Activated T-helper 9 cell treated with anti-CD3 and anti-CD28 coated beads, Interleukin-2, amount 50 U/mL, for 16 hours (primary cell): ENCODE data around the gene EID3.
"Not testable (repeated sequence)": the region's sequence is repeated elsewhere in the genome, so short reads cannot be mapped to it uniquely, and the experiment has no call there.

ENCODE experiments used
- DNase-seq: peaks from one replicate; pipeline ENCODE4 v3.0.0-alpha.2; 2020; ENCODE audit warnings: low read depth

The EID3 gene

DNA sequence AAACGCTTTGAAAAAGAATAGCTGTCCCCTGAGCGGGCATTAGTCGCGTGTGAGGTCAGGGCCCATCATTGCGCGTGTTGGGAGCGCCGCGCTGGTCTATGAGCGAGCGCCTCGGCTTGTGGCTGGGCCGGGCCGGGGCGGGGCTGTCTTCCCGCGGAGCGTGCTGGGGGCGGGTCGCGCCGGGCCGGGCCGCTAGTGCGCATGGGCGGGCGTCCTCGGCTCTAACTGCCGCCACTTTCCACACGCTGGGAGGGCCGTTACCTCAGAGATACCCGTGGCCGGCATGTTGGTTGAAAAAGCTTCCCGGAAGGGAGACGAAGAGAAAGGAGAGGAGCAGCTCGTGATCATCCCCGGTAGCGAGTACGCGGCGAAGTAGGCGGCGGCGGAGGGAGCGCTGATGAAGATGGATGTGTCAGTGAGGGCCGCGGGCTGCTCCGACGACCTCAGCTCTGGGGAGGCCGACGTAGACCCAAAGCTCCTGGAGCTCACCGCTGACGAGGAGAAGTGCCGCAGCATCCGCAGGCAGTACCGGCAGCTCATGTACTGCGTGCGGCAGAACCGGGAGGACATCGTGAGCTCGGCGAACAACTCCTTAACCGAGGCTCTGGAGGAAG is at the start of gene EID3:
Gene EID3 (plus strand): TSS at position 202 of the 614 bp plus-strand sequence. CDS start 196 bp downstream, at position 398.
- peak; percentile 85 for DNase-seq

DNA sequence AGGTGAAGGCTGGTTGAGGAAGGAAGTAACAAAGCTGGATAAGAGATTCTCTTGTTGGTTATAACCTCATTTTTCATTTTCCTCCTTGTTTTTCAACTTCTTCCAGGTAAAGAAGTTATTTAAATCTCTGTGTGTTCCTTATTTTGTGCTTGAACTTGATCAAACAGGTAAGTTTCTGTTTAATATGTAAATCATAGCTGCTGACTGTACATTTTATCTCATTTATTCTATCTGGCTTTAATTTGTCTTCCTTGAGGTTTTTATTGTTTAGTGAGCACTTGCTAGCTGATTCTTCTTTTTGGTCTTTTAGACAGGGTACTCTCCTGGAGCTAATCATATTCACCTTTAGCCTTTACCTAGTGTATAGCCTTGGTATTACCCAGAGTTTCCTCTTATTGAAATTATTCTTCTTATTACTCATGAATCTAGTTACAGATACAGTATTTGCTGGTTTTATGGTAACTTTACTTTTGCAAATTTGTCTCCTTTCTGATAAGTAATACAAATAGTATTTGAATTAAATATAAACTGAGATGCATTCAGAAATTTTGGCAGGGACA is 45.5 kb upstream of the EID3 start:
- no peak for DNase-seq

DNA sequence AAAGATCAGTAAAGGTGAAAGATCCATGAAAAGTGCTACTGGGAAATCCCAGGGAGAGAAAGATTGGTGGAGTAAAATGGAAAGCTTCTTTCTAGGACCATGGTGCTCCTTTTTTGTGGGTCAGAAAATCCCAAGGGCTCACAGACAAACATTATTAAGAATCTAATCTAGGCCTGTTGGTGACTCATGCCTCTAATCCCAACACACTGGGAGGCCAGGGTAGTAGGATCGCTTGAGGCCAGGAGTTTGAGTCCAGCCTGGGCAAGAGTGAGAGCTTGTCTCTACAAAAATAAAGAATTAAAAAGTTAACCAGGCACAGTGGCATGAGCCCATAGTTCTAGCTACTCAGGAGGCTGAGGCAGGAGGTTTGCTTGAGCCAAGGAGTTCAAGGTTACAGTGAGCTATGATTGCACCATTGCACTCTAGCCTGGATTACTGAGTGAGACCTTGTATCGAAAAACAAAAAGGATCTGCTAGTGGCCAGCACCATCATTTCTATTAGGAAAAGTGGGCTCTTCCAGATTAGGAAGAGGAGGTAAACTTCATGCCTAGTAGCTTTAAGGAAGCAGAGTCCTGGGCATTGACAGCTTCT is 45.0 kb upstream of the EID3 start:
- DNase-seq = no peak

DNA sequence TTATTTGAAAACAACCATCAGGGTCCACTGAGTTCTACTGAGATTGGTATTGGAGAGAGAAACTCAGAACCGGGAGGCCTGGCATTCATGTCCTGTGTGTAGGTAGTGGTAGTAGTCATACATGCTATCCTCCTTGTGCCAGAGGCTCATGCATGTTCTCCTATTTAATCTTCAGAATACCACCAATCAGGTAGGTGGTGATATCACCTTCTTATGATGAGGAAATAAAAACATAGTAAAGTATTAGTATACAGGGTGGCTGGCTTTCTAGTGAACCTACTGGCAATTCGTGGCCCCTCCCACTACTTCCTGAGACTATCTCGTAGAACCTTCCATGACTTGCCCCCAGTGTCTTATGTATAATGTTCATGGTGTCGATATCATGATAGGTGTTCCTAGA is 40.5 kb upstream of the EID3 start:
- no peak for DNase-seq

DNA sequence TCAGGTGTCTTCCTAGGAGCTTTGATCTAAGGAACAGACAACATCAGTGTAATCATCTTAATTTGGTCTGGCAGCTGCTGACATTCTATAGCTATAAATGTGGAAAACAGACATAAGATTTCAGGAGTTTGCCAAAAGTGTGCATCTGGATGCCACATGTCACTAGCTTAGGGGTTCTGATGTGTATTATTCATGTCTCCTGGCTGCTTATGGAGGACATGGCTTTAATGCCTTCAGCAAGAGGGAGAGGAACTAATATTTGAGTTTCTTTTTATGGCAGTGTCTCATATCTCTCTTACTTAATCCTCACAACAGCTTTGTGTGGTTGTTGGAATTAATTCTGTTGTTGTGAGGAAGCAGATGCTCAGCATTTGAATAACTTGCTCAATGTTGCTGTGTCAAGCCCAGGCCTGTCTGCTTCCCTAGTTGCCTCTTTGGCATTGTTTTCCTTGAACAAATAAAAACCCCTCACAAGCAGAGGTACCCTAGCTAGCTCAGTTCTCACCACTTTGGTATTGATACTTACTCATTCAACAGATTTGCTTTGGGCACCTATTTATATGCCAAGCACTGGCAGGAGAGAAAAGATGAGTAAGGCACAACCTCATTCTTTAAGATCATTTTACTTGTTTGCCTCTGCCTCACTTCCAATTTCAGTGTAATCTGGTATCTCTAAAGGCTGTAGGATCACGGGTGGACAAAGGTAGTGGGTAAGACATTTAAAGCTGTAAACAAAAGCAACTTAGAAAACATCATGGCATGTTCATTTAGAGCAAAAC is 39.8 kb upstream of the EID3 start:
- DNase-seq = no peak

DNA sequence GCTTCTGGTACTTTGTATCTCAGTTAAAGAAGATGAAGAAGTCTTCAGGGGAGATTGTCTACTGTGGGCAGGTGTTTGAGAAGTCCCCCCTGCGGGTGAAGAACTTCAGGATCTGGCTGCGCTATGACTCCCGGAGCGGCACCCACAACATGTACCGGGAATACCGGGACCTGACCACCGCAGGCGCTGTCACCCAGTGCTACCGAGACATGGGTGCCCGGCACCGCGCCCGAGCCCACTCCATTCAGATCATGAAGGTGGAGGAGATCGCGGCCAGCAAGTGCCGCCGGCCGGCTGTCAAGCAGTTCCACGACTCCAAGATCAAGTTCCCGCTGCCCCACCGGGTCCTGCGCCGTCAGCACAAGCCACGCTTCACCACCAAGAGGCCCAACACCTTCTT is 38.1 kb upstream of the EID3 start:
- not testable (repeated sequence) for DNase-seq

- DNase-seq = no peak
Measured at GRCh38 chr12:104272938-104273337, 30.6 kb upstream of the EID3 start.

DNA sequence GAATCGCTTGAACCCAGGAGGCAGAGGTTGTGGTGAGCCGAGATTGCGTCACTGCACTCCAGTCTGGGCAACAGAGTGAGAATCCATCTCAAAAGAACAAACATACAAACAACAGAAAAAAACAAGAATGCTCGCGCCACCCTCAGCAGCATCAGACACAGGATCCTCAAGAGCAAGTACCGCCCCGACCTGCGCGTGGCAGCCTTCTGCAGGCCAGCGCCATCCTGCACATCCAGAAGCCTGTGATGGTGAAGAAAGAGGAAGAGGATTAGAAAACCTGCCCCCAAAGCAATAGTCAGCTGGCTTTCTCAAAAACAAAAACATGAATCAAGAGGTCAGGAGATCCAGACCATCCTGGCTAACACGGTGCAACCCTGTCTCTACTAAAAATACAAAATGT is 30.0 kb upstream of the EID3 start:
- DNase-seq = no peak

DNA sequence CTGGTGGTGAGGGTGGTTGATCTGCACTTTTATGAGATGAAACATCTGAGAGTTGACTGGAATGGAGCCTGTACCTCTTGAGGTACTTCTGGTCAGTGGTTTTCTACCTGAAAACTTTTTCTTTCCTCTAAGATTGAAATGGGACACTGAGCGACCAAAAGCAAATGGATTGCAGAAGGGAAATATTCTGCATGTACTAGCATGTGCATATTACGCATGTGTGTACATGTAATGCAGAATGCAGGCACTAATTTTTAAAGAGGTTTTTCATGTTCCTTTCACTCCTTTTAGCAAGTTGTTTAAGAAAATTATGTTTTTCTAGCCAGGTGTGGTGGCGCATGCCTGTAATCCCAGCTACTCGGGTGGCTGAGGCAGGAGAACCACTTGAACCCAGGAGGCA is 28.7 kb upstream of the EID3 start:
- DNase-seq = no peak

DNA sequence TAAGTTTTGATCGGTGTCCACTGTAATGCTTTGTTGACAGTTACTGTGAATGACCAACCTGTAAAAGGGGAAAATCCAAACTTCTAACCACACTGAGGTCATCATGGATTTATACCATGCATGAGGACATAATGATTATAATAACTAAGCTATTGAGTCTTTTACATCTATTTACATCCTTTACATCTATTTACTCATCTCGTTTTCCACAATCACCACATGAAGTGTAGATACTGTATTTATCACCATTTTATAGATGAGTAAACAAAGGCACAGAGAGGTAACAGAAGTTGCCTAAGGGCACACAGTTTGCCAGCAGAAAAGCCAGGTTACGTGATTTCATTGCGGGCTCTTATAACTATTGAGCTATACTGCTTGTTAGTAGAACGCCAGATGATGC is 27.9 kb upstream of the EID3 start:
- DNase-seq = no peak

DNA sequence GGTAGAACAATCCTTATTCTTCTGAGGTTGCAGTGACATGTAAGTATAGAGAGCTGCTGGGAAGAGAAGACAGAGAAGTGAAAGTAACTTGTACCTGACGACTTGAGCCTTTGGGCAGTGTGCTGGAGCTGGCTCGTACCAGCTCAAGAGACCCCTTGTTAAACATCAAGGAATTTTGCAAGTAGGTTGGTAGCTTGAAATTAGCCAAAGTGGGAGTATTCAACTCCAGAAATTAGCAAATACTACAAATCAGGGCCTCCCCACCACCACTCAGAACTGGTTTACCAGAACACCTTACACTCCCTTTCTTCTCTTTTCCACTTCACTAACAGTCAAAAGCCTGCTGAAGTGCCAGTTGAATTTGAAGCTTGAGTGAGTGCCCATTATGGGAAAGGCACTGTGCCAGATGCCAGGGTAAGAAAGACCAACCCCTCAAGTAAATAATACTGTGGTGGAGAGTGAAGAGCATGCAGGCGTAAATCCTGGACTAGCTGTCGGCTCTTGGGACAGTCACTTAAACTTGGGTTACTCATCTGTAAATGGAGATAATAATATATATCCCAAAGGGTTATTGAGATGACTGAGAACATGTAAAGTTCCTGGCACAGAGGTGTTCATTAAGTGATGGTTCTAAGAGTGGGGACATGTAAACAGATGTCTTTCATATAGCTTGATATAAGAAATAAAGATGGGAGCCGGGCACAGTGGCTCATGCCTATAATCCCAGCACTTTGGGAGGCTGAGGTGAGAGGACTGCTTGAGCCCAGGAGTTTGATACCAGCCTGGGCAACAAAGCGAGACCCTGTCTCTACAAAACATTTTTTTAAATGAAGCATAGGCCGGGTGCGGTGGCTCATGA is 27.0 kb upstream of the EID3 start:
- DNase-seq = no peak

GRCh38 chr12:104279164-104279563 is 24.4 kb upstream of the EID3 start:
- DNase-seq = no peak

DNA sequence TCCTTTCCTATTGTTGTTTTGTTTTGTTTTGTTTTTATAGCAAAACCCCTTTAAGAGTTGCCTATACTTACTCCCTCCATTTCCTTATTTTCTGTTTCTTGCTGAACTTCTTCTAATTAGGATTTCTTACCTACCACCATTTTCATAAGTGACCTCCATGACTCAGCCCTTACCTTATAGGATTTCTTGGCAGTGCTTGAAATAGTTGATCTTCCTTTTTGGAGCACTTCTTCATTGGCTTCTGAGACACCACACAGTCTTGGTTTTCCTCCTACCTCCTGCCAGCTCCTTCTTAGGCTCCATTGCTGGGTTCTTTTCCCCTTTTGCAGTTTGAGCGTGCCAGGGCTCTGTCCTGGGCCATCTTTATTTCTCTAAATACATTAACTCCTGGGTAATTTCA is 23.4 kb upstream of the EID3 start:
- DNase-seq = no peak

GRCh38 chr12:104280717-104281458 is 22.7 kb upstream of the EID3 start:
- no peak for DNase-seq

- no peak for DNase-seq
Measured at GRCh38 chr12:104281636-104282035, 21.9 kb upstream of the EID3 start.

- no peak for DNase-seq
Measured at GRCh38 chr12:104282109-104282508, 21.4 kb upstream of the EID3 start.

DNA sequence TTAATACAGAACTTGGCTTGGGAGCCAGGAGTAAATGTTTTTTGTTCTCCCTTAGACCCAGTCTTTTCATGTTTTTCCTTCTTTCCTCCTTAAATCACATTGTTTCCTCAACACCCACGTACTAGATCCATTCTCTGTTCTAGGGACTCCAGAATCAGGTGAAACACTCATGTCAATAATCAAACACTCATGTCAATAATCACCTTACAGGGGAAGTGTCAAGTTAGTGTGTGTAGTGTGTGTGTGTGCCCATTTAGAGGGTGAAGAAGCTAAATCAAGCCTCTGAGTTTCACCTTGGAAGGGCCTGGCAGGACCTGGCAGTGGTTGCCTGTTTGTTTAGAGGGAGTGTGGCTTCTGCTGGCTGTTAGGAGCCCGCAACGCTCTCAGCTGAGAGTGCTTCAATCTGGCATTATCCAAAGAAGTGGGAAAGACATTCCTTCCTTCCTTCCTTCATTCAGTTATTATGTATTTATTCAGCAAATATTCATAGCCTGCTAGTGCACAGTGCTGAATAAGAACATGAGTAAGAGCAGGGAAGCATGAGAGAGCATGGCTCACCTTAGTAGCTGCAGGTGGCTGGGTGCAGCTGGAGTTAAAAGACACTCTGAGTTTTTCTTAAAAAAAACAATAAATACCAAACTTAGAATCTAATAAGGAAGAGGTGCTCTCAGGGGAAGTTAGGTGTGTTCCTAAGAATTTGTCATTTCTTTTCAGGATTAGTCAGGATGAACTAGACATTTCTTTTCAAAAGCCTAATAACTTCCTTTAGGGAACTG is 17.6 kb upstream of the EID3 start:
- no peak for DNase-seq

- peak; percentile 87 for DNase-seq
Measured at GRCh38 chr12:104286516-104287482, 16.7 kb upstream of the EID3 start.

DNA sequence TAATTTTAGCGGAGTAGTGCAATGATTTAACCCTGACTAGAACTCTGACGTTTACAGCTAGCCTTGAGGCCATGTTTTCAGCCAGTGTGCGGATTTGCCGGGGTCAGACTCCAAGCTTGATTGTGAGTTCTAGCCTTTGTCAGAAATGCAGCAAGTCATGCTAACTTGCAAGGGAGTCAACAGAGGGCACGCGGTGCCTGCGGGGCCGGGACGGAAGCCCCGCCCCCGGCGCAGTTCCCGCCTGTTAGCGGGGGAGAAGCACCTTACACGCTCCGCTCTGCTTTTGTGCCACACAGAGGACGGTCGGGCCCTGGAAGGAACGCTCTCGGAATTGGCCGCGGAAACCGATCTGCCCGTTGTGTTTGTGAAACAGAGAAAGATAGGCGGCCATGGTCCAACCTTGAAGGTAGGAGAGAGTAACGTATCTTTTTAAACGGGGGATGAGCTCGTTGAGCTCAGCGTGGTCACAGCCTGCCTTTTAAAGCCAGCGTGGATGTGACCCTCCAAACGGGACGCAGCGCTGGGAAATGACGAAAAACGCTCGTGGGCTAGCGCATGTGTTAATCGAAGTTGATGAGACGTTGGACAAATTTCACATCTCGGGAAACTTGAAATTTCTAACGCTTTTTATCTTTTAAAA is 14.8 kb upstream of the EID3 start:
- DNase-seq = peak; percentile 79
